Right lung (tissue), 5 donors: ENCODE data around the gene NHLRC4. TPM values are rescaled to one million over a fixed set of nuclear protein-coding genes. Genes with fewer than 3 reads are reported as not detected.

Source experiments
- DNase-seq, 2 donors: peaks; one replicate each; pipeline ENCODE4 v3.0.0-alpha.2; 2013
- polyA plus RNA-seq, 5 donors: library from polyadenylated mRNA; unstranded; fragments of 120-200 nt; gene quantifications; one replicate each; pipeline versions ENCODE4 v1.2.1 to v1.2.3, GENCODE V29; 2013; ENCODE audit warnings: inconsistent platforms in 1 of 5, low replicate concordance in 1 of 5; ENCODE audit not compliant: insufficient read length in 5 of 5, insufficient read depth in 1 of 5

NHLRC4 gene
- polyA plus RNA-seq, 5 donors: 1.5 to 4.9 (median 2.9) TPM

GRCh38 chr16:551210-551609, 15.6 kb upstream of the NHLRC4 start:
- no peak for DNase-seq

DNA sequence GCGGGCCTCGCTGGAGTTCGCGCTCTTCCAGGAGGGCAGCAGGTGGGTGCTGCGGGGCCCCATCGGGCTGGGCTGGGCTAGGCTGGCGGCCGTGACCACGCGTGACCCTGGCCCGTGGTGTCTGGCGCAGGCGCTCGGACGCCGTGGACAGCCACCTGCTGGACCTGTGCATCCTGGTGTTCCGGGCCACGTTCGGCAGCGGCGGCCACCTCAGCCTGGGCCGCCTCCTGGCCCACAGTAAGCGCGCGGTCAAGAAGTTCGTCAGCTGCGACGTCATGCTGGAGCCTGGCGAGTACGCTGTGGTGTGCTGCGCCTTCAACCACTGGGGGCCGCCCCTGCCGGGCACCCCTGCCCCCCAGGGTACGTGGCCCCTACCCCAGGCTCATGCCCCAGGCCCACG, 14.6 kb upstream of the NHLRC4 start:
- DNase-seq: no peak

DNA sequence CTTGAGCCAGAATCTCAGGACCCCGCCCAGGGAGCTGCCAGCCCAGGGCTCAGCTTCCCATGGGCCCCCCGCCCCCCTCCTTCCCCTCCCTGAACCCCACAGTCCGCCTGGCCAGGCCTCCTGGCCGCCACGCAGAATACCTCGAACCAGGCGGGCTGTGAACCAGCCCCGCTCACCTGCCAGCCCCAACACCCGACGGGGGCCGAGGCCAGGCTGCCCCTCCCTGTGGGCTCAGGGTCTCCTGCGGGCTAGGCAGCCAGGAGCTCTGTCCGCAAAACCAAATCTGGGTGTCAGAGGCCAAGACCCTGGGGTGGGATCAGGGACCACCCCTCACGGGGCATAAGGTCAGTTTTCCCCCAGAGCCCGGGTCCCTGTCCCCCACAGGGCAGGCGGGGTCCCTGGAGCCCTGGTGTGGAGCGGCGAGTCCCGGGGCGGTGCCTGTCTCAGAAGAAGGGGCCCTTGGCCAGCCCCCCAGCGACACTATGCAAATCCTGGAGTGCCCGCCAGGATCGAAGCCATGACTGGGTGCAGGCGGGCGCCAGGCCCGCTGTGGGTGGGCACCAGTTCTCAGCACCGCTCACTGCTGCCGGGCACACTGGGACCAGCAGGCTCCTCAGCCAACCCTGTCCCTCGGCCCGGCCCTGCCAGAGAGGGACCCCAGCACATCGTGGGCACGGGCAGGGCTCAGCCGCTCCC, 13.1 kb upstream of the NHLRC4 start:
- DNase-seq: no peak

- no peak for DNase-seq
Measured at GRCh38 chr16:554297-554621, 12.5 kb upstream of the NHLRC4 start.

- DNase-seq: no peak
Measured at GRCh38 chr16:554640-555365, 12.0 kb upstream of the NHLRC4 start.

GRCh38 chr16:555528-556473, 11.0 kb upstream of the NHLRC4 start:
- DNase-seq: no peak

DNA sequence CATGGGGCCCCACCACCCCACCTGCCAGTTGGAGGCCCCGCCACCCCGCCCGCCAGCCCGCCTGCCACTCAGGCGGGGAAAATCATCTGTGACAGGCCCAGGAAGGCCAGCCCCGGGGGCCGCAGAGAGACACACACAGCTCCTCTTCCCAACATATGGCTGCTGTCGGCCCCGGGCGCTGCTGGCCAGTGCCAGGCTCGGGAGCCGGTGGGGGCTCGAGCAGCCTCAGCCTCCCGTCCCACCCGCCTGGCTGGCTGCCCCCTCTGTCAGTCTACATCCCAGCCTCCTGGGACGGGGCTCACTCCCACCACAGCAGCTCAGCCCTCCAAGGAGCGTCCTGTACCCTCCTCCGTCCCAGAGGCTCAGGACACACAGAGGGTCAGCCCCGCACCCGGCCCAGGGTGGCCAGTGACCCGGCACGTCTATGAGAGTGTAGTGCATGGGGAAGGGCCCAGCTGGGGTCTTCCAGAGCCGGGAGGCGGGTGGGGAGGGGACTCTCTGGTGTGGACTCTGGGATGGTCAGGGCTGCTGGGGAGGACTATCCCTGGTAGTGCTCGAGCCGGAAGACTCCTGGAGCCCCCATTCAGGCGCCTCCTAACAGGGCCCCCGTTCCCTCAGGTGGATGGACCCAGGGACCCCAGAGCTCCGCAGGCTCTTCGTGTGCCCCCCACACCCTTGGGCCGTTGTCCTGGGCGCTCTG, 10.2 kb upstream of the NHLRC4 start:
- no peak for DNase-seq

DNA sequence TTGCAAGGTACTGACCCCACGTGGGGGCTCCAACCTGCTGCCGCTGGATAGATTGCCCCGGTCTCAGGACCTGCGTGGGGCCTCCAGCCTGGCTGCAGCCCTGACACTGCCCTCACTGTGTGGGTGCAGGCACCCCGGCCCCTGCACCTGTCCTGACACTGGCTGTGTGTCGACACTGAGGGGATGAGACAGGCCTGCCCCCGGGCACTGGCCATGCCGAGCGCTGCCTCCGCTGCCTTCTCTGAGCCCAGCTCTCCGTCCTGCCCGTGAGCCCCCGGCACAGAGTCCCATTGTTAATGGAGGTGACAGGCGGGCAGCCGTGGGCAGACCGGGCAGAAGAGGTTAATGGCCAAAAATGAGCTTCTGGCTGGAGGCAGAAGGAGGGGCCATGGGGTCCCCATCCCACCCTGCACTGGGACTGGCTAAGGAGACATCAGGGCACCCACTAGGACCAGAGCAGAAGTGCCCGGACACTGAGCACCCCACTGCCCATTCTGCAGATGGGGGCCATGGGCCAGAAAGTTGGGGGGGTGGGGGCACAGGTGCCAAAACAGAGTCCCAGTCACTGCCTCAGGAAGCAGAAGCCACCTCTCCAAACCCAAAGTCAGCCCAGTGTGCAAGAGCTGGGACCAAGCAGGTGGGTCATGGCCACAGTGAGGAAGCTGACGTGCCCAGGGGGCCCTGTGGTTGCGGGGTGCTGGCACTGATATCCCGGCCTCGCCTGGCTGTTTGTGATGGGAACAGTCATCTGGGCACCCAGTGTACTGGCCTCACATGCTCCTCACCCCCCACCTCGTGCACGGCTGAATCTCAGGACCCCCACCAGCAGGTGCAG, 9.1 kb upstream of the NHLRC4 start:
- no peak for DNase-seq

DNA sequence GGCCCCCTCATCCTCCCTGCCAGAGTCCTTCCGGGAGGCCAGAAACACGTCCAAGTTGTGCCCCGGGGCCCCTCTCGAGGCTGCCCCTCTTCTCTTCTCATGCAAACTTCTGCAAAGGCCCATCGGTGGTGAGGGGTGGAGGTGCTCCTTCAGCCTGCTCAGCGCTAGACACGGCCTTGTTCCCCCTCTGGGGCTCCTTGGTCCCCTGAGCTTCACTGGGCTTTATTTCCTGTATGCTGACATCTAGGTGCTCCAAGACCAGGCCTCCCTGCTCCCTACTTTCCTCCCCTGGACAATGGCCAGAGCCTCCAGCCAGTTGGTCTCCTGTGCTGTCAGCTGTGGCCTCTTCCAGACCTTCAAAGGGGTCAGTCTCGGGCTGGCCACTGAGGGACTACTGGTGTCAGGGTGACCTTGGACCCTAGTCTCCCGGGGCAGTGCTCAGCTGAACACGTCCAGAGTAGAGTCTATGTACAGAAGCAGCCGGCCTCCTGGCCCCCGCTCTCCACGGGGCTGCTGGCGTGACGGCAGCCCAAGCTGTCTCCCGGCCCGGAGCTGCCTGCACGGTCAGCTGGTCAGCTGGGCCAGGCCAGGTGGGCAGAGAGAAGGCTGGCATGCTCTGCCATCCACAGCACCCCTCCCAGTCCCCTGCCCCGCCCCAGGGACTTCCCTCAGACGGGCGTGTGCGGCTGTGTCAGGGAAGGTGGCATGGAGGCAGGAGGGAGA, 8.3 kb upstream of the NHLRC4 start:
- DNase-seq: no peak

DNA sequence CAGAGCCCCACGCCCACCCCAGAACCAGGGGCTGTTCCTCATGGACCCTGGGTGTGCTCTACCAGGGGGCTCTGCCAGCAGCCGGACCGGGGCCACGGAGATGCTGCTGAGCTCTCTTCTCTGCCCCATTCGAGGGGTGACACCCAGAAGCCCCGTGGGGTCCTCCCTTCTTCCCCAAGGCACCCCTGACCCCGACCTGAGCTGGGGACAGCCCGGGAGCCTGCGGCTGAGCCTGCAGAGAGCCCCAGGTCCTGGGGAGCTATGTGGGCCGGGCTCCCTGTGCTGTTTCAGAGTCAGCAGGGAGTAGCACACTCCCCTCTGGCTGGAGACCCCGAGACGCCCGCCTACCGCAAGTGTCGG, 7.8 kb upstream of the NHLRC4 start:
- no peak for DNase-seq

DNA sequence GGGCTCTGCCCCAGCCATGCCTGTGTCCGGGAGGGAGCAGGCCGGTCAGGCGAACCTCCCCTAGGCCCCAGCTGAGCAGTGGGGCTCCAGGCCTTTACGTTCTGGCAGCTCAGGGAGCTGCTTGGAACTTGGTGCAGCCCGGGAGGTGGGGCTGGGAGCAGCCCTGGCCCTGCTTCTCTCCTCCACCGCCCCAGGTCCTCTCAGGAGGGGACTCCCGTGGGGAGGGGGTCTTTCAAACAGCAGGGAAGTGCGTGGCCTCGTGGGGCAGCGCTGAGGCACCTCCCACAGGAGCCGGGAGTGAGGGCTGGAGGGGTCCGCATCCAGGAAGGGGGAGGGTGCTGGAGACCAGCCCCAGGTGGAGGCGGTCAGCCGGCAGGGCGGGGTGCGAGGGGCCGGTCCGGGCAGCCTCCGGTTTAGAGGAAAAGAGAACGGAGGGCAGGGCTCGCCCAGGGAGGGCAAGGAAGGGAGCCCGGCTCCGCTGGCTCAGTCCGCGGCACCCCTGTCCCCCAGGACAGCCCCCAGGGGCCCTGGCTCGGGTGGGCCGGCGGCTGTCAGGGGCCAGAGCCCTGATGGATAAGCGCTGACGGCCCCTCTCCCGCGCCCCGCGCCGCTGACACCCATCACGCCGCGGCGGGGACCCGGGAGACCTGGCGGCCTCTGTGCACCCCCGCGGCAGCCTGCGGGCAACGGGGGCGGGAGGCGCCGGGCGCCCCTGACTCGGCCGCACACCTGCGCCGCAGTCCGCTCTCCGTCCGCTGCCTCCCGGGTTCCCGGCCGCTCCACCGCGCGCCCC, 7.2 kb upstream of the NHLRC4 start:
- DNase-seq: no peak

DNA sequence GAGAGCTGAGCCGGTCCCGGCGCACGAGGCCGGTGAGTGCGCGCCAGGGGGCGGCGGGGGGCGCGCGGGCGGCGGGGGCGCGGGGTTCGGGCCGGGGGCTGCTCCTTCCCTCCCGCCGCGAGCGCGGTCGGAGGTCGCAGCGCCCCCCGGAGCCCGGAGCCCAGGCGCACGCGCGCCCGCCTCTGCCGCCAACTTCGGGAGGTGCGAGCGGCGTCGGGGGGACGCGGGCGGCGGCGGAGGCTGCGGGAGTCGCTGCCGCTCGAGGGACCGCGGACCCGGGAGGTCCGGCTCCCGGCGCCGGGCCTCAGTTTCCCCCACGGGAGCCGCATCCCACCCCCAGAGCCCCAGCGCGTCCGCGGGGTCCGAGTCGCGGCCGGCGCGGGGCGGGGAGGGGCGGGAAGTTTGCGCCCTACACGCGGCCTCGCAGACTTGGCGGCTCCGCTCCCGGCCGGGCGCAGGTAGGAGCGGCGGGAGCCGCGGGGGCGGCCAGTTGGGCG, 6.6 kb upstream of the NHLRC4 start, which contains the start of gene PRR35:
Gene PRR35, plus strand, starts transcription at position 191 of the 497 bp plus-strand sequence. CDS start 2,901 bp downstream, outside the sequence.
- DNase-seq: no peak

DNA sequence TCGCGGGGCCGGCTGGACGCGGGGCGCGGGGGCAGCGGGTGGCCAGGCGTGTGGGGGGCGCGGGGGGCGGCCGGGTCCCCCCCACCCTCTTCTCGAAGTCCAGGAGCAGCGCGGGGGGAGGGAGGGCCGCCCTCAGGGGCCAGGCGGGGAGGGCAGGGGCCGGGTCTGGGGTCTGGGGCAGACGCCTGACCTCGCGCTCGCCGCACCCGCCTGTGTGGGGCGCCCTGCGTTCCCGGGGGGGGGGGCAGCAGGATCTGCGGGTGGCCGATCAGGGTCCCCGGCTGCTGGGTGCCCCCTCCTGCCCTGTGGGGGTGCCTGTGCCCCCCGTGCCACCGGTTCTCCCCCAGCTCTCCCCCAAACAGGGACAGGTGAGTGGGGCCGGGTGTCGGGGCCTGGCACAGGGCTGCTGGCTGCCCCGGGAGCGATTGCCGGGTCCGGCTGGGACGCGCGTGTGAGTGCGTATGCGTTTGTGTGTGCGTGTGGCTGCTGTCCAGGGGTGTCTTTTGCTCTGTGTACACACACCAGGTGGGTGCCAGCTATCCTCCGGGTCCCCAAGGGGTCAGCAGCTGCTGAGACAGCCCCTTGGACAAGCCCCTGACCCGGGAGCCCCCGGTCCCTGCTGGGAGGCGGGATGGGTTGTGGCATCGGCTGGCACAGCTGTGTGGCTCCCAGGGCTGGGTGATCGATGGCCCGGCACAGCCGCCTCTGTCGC, 5.9 kb upstream of the NHLRC4 start:
- no peak for DNase-seq

DNA sequence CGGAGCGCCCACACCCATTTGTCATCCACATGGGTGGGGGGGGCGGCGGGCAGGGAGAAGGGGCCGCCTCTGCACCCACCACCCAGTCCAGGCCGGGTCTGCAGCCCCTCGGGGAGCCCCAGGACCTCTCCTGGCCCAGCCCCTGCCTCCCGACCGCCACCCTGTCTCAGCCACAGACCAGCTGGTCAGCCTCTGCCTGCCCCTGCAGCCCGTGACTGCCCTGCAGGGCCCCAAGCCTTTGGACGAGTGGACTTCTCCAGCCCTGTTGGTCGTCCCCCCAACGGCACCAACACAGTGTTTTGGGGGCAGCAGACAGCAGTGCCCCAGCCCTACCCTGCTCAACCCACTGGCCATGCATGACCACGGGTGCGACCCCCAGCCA, 5.4 kb upstream of the NHLRC4 start:
- DNase-seq: no peak

- DNase-seq: no peak
Measured at GRCh38 chr16:561957-562938, 4.6 kb upstream of the NHLRC4 start.

- DNase-seq: no peak
Measured at GRCh38 chr16:563072-563644, 3.6 kb upstream of the NHLRC4 start.
